ENCODE measurements around the gene CNDP2. TPM values are rescaled to one million over a fixed set of nuclear protein-coding genes. Genes with fewer than 3 reads are reported as not detected.

Gene CNDP2
- 69.4 to 95.1 TPM (median 78.3 TPM) in 5 replicates for total RNA-seq (2022; extraction: Qiagen RNA extraction; ENCODE audit: low read depth)

GRCh38 chr18:74495581-74496507 is at the start of gene CNDP2:
CNDP2 (plus strand) TSS chr18:74496363; CDS start chr18:74499974, 3,611 bp downstream.

GRCh38 chr18:74457043-74457724 is 39.0 kb upstream of the CNDP2 start, which contains the start of gene DIPK1C:
DIPK1C (minus strand) TSS chr18:74457308; CDS start chr18:74457259, 49 bp downstream.

GRCh38 chr18:74534150-74534969 is 38.2 kb downstream of the CNDP2 start, which contains the start of gene CNDP1:
CNDP1 (plus strand) TSS chr18:74534500; CDS start chr18:74534668, 168 bp downstream.

Other genes starting within 250 kb of the CNDP2 start
- gene CYB5A, start 204.4 kb upstream of the CNDP2 start, total RNA-seq (2022; extraction: Qiagen RNA extraction; ENCODE audit: low read depth), result 119 to 142 TPM (median 134 TPM) in 5 replicates
- not detected in 5 replicates for gene C18orf63, start 180.5 kb upstream of the CNDP2 start, total RNA-seq (2022; extraction: Qiagen RNA extraction; ENCODE audit: low read depth)
- not detected in 5 replicates for gene DIPK1C, start 39.1 kb upstream of the CNDP2 start, total RNA-seq (2022; extraction: Qiagen RNA extraction; ENCODE audit: low read depth)
- not detected in 5 replicates for gene CNDP1, start 38.1 kb downstream of the CNDP2 start, total RNA-seq (2022; extraction: Qiagen RNA extraction; ENCODE audit: low read depth)
- 2.0 to 2.6 TPM (median 2.6 TPM) in 5 replicates for gene ZNF407, start 101.5 kb downstream of the CNDP2 start, total RNA-seq (2022; extraction: Qiagen RNA extraction; ENCODE audit: low read depth)

Data from A549 treated with RU486 at 1 μM for 4 hours (cell line).